GM18861 (cell line): ENCODE results near the gene PFDN1.

Experiments
- ATAC-seq: cut with Tn5 transposase; IDR thresholded peaks from one replicate; pipeline ENCODE4 v1.9.1; 2021; ENCODE audit not compliant: unreplicated experiment

PFDN1 gene

DNA sequence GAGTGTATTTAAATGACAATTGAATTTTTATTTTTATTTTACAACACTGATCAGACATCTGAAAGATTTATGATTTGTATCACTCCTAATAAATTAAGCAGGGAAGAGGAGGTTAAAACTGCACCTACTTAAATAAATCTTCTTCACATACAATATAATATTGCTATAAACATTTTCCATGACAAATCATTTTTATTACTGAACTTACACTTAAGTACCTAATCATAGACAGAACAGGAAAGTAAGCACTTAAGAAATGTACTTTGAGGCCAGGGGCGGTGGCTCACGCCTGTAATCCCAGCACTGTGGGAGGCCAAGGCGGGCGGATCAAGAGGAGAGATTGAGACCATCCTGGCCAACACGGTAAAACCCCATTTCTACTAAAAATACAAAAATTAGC is 3.8 kb downstream of the PFDN1 start:
- ATAC-seq, result no peak

DNA sequence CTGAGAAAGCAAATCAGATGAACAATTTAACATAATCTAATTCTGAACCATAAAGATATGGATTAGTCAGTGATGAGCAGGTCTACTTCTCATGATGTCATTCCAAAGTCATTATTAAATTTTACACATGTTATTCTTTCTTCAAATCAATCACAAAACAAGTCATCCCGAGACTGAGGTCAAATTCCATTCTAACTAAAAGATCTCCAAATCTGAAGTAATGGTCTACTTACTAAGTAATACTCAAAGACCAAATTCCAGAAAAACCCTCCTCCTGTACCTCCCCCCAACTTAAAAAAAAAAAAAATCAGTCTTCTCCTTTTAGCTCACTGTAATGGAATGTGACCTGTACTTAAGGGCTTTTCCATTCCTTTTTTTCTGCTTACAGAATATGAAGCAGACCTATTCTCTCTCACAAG is 4.7 kb downstream of the PFDN1 start:
- ATAC-seq, result no peak

DNA sequence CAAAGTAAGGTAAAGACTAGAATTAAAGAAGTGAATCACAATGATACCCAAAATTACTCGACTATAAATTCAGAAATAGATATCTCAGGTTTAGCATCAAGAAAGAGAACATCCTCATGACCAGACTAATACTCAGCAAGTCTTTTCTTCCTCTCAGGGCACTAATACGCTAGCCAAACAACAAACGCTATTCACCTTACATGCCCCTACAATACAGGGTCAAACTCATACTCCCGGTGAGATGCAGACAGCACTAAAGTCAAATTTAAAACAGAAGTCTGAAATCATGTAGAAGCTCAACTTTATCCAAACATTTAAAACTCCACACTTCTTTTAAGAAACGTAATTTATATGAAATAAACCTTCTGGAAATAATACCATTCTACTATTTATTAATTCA is 5.6 kb downstream of the PFDN1 start:
- ATAC-seq, result no peak

DNA sequence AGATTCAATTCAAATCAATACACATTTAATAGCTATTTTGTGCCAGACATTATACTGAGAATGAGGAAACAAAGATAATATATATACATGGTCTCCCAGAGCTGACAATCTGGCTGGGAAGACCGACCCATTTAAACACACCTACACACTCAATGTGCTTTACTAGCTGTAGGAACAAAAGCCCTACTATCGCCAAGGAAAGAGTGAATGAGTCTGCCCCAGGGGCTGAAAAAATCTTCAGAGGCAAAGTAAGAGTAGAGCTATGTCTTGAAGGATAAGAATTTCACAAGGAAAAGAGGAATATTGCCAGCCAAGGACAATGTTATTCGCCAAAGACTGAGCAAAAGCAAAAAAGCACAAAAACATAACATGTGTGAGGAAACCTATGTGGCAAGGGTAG is 6.6 kb downstream of the PFDN1 start:
- no peak for ATAC-seq

DNA sequence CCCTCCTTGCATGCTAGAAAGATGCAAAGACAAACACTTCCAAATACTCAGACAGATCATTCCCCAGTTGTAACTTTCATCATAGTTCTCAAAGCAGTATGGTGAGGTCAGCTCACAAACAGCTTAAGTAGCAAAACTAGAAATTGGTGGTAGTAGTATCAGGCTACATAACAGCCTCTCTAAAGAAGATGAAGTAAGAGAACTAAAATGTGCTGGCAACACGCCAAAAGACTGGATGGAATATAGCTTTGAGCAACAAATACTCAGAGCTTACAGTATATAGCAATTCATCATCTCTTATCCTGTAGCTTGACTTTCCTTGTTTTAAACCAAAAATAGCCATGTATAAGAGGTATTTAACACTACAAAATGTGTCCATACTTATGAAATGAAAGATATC is 7.5 kb downstream of the PFDN1 start:
- ATAC-seq, result no peak

DNA sequence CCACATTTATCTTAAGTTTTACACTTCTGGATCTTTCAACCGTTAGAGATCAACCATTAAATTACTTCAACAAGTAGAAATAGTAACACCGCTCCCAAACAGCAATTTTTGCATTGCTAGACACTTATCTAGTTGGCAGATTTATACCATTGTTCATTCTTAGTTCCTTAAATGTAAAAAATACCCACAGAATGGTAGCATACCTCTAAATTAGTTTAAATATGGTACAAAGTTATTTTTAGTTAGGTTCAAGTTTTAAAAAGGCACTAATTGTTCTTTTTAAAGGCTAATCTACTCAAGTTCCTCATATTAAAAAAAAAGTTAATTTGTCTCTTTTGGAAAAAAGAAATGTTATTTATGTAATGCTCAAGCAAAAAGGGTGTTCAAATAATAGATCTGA is 8.1 kb downstream of the PFDN1 start:
- ATAC-seq, result no peak

DNA sequence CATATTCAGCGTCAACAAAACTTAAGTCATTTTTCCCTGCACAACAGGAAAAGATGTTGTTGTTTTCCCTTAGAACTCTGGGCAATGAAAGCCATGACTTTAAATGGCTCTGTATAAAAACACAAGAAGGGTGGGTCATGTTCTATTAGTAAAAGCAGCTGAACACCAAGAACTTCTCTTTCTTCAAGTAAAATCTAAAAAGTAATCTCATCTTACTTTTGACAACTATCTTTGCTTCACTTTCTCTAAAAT is 9.1 kb downstream of the PFDN1 start:
- ATAC-seq, result no peak

DNA sequence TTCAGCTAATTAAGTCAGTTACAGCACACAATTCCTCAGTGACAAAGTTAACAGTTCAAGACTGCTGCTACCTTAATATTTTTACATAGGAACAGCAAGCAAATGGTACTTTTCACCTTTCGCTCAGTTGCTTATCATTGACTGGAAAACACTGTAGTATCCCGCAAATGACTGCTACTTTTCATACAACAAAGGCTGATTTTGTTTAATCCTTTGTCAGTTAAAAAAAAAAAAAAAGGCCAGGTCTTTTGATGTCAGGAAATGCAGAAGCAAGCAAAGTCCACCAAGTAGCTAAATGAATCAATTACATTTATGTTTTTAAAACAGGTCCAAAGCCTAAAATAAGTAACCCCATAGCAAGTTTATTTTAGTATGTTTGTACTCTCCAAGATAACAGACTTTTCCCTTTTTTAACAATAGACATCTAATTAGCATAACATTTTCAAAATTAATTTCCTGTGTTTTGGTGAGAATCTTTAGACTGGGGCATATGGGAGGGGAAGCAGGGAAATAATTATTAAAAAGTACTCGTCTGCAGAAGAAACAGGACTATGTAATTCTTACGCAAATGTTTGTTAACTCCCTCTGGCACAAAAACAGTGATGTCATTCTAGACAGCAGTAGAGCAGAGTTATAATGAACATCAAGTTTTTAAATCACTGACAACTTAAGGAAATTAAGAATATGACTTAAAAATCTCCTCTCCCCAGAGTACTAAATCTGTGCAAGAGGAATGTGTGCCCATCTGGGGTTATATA is 9.6 kb downstream of the PFDN1 start:
- ATAC-seq, result no peak

DNA sequence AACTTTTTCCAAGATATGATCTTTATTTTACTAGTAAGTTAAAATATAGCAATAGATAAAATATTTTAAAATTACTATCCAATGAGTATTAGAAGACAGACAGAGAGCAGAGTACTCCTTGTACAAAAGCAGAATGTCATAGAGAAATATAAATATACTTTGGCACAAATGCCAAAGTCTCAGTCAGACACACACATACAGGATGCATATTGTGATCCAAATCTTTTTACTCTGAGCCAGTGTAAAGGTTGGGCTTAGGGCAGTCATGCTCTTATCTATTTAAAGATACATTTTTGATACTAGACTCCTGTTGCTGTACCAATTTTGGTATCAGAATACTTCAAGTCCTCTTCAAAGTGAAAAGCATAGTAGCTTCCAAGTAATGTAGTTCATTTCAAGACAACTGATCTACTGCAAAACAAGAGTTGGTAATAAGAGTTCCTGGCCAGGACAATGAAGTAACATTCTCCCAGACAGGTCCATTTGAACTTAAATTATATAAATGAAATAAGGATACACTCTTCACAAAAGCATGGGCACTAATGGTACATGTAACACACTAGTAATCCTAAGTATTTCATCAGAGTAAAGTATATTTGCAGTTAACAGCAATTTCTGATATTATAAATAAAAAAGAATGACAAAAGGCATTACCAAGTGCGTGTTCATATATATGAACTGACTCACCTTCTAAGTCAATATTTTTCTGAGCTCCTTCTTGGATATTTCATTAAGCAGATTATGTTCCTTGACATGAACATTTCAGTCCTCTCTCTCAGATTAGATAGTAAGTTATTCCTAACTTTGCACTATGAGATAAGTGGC is 10.5 kb downstream of the PFDN1 start:
- no peak for ATAC-seq

DNA sequence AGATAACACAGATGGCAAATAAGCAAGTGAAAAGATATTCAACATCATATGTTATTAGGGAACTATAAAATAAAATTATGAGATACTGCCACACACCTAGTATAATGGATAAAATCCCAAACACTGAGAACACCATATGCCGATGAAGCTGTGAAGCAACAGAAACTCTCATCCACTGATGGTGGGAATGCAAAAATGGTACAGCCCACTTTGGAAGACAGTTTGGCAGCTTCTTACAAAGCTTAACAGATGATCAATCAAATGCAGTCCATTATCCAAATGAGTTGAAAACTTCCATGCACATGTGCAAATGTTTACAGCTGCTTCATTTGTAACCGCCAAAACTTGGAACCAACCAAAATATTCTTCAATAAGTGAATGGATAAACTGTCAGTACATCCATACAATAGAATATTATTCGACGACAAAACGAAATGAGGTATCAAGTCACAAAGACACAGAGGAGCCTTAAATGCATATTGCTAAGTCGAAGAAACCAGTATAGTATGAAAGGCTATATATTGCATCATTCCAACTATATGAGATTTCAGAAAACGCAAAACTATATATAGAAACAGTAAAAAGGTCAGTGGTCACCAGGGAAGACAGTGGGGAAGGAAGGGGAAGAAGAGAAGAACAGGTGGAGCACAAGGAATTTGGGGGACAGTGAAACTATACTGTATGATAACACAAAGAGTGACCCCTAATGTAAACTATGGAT is 14.9 kb downstream of the PFDN1 start:
- no peak for ATAC-seq

DNA sequence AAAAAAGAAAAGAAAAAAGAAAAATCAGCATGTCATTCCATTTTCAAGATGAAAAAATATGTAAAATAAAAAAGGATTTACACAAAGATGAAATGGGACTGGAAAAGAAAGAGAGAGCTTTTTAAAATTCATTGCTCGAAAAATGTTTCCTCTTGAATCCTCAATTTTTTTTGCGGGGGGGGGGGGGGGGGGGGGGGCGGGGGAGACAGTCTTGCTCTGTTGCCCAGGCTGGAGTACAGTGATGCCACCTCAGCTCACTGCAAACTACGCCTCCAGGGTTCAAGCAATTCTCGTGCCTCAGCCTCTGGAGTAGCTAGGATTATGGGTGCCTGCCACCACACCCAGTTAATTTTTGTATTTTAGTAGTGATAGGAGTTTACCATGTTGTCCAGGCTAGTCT is 16.5 kb downstream of the PFDN1 start:
- no peak for ATAC-seq

DNA sequence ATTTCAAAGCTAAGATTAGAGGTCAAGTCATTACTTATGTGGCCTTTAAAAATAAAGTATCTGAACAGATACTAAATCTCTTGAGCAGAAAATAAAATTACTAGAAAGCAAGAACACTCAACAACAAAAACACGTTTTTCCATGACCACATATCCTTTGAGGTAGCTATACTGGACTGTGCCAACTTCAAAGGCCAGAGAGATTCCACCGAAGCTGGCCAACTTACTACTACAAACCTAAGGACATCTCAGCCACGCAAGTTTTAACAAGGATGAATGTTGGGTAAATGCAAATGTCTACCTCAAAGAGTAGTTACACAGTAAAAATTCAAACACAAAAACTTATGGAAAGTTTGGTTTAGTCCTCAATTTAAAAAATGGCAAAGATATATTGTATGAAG is 18.9 kb downstream of the PFDN1 start:
- no peak for ATAC-seq

DNA sequence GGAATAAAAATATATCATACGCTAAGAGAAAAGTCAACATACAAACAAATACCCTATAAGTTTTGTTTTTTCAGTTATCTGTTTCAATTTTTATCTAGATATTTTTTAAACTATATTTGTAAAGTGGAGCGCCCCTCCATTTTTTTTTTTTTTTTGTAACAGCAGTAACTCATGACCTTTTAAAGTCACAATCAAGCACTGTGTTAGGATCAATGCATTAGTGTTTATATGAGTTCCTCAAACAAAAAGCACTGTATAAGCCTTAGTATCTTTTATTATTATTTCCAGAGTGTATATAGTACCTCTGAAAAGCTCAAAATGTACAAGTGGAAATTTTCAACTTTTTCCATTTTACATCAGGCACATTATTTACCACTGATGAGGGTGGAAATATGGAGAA is 20.6 kb downstream of the PFDN1 start:
- no peak for ATAC-seq

DNA sequence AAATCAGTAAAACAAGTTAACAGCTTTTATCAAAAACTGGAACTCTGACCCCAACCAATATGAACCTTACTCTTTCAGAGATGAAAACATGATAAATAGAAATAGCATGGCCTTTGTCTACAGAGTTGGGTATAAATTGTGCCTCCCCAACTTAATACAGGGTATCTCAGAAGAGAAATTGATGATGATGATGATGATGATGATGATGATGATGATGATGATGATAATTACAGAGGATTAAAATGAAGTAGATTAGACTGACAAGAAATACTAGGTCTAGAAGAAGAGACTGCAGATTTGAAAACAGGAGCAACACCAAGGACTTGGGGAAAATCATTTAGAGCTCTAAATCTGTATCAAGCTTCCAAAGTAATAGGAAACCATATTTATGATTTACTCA is 27.1 kb downstream of the PFDN1 start:
- no peak for ATAC-seq

DNA sequence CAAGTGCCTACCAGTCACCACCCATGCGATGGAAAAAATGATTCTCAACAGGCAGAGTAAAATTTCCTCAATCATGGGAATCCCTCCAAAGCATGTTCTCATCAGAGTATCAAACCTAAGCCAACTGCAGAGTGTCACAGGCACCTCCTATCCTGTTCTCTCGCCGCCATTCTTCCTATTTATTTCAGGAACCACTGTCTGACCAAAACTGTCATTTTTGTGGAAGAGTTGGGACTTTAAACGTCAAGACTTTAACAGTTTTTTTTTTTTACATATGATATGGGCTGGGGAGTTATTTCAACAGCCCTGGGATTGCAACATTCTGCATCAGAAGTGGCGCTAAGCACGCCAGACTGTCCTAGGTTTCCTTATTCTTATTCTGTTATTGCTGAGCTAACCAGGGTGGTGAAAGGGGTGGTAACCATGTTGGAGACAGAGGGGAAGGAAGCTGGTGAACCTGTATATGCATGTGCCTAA is 29.5 kb downstream of the PFDN1 start:
- no peak for ATAC-seq

DNA sequence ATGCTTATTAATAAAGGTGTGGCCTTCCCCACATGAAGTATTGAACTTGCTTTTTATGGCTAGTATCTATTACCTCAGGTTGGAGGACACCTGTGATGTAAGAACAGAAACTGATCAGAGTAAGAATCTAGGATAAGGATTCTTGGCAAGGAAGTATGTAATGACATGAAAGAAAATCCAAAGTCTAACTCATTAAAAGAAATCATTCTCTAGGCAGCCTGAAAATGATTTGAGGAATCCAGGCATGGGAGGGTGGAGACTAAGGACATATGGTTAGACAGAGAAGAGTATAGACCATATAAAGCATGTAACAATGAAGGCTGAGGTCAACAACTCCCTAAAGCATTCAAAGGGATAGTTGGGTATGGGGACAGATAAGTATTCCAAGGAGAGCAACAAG is 32.9 kb downstream of the PFDN1 start:
- no peak for ATAC-seq

DNA sequence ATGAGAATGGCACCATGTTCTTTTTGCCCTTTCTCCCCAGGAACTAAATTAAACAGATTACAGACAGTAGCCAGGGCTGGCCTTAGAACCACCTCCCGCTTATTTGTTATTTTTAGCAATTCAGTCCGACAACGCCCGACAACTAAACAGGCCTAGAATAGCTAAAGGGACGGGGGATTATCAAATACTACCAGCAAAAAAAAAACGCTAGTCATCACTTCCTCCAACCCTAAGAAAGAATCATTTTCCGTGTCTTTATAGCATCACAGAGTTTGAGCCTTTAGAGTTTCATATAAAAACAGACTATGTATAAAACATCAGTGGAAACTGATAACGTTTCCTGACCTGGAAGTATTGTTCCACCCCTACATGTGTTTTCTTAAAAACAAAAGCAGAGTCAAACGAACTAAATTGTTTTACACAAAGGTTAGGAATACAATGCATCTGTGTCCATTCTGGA is 35.3 kb downstream of the PFDN1 start:
- no peak for ATAC-seq

DNA sequence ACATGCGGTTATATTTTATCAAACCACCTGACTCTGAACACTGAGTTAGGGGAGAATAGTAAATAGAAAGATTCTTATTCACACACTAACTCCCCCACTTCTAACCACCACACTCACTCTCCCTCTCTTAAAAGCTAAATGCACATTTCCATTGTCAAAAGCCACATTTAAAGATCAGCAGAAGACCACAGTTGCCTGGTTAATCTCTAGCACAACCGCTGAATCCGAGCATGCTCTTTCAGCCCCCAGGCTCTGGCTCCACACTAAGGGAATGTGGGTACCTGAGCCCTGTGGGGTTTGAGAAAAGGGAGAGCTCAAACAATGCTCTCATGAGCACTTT is 35.7 kb downstream of the PFDN1 start:
- no peak for ATAC-seq

DNA sequence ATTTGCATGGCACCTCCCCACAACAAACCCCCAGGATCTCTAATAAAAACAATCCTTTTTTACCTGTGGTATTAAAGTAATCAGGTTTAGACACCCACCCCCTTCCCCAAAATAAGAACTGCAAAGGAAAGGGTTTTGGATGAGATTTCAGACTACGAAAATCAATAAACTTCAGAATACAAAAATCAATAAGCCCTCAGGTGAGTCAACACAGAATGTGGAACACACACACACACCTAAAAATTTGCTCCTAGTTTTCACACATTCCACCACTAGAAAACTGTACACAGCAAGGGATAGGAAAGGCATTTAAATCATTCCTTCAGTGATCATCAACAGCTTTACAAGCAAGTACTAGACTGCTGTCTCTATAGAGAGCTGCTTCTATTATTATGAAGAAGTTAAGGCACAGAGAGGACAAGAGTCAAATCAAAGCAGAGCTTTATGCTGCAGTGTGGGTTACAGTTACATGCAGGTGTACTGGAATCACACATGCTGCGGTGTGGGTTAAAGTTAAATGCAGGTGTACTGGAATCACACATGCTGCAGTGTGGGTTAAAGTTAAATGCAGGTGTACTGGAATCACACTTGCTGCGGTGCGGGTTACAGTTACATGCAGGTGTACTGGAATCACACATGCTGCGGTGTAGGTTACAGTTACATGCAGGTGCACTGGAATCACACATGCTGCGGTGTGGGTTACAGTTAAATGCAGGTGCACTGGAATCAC is 36.3 kb downstream of the PFDN1 start:
- ATAC-seq, result no peak

DNA sequence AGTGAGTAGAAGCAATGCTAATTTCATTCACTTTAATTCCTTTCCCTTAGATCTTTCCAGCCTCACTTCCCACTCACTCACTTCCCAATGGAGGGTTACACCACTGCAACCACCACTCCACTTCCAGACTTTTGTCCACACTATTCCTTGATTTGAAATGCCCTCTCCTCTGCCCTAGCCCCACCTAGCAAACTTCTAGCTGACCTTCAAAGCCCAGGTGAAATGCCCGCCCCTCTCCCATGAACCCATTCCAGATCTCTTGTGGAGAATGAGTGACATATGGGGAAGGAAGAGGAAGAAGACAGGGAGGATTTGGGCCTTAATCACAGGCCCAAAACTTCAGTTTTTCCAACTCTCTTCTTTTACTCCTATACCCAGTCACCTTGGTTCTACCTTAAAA is 37.1 kb downstream of the PFDN1 start:
- no peak for ATAC-seq

DNA sequence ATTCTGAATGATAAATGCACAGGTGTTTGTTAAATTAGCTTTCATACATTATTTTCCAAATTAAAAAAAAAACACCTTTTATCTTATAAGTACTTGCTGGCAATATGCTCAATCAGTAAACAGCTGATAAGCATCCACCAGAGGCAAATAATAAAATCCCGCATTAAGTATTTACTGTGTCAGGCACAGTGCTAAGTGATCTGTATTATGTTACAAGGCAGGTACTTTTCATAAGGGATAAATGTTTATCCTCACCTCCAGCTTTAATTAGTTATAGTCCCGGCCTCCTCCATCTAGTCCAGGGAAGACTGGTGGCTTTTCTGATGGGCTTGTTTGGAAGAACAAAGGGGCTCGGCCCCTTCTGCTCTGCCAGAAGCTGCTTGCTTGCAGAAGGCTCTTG is 40.1 kb downstream of the PFDN1 start:
- ATAC-seq, result no peak
